Measurements from ENCODE around the gene ARID5B.

Gene ARID5B

DNA sequence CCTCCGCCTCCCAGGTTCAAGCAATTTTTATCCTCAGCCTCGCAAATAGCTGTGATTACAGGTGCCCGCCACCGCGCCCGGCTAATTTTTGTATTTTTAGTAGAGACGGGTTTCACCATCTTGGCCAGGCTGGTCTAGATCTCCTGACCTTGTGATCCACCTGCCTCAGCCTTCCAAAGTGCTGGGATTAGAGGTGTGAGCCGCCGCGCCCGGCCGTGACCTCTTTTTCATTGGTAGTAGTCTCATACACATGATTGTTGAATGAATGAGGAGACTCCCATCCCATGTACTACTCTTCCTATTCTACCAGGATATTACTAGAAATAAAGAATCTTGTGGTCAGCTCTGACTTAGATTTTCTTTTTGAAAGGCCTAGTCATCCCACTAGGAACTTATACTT is 56.8 kb downstream of the ARID5B start:
- Histone ChIP-seq H4K20me1 (ENCODE audit: insufficient read depth, low read length) (no peaks in the 10 kb centered on the region), H3K9me3 (ENCODE audit: insufficient read depth, low read length, severe bottlenecking) (no peaks in the 10 kb centered on the region), H2AFZ (ENCODE audit: low read depth, low read length) (no peak overlapping the region), H3K27ac (ENCODE audit: low read length) (no peak overlapping the region), H3K36me3 (ENCODE audit: insufficient read depth, low read length) (no peaks in the 10 kb centered on the region), H3K4me2 (ENCODE audit: insufficient read depth, low read length) (no peak overlapping the region), H3K79me2 (ENCODE audit: insufficient read depth, low read length) (no peaks in the 10 kb centered on the region), H3K4me3 (ENCODE audit: low read depth in 1 of 2, low read length in 2 of 2) (no peak overlapping the region), H3K27me3 (ENCODE audit: insufficient read depth, low read length, poor library complexity) (no peaks in the 10 kb centered on the region), H3K4me1 (ENCODE audit: insufficient read depth, low read length) (peaks cover 3% of the 10 kb centered on the region; the same call in 1 of the 2 replicates), H3K9ac (ENCODE audit: low read depth, low read length) (no peak overlapping the region)
- no peak for TF ChIP-seq CTCF (IDR thresholded peaks at IDR 0.05; ENCODE audit: borderline replicate concordance, extremely low read depth, low read length, poor library complexity, severe bottlenecking)
- no peak for TF ChIP-seq EZH2 (IDR thresholded peaks at IDR 0.05; ENCODE audit: borderline replicate concordance, low read depth, low read length, severe bottlenecking)
- no peak for DNase-seq
- ATAC-seq (ENCODE audit: insufficient read depth, low read depth): no peak

GRCh38 chr10:61958805-61959204 is 57.3 kb downstream of the ARID5B start:
- H3K9ac ChIP-seq (ENCODE audit: low read depth, low read length): no peak overlapping the region

DNA sequence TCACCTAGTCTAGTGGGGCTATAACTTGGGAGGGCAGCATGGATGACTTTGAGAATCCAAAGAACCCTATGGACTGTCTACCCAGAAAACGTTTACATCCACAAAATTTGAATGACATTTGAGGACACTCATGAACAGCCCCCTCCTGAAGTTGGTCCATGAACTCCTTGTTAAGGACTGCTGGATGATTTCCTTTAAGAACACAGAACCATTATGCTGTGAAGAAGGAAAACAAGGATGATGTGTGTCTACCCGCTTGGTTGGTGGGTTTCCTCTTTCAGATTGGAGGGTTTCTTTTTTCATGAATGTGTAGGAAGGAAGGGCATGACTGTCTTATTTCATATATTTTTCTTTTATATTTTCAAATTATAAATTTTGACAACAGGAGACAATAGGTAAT is 58.3 kb downstream of the ARID5B start:
- Histone ChIP-seq H3K79me2 (ENCODE audit: insufficient read depth, low read length) (no peaks in the 10 kb centered on the region), H2AFZ (ENCODE audit: low read depth, low read length) (no peak overlapping the region), H3K27me3 (ENCODE audit: insufficient read depth, low read length, poor library complexity) (no peaks in the 10 kb centered on the region), H3K36me3 (ENCODE audit: insufficient read depth, low read length) (no peaks in the 10 kb centered on the region), H3K27ac (ENCODE audit: low read length) (no peak overlapping the region), H3K9ac (ENCODE audit: low read depth, low read length) (no peak overlapping the region), H3K4me3 (ENCODE audit: low read depth in 1 of 2, low read length in 2 of 2) (no peak overlapping the region), H3K9me3 (ENCODE audit: insufficient read depth, low read length, severe bottlenecking) (no peaks in the 10 kb centered on the region), H3K4me2 (ENCODE audit: insufficient read depth, low read length) (no peak overlapping the region), H3K4me1 (ENCODE audit: insufficient read depth, low read length) (peaks cover 3% of the 10 kb centered on the region; the same call in 1 of the 2 replicates), H4K20me1 (ENCODE audit: insufficient read depth, low read length) (no peaks in the 10 kb centered on the region)
- no peak for TF ChIP-seq CTCF (IDR thresholded peaks at IDR 0.05; ENCODE audit: borderline replicate concordance, extremely low read depth, low read length, poor library complexity, severe bottlenecking)
- TF ChIP-seq EZH2 (IDR thresholded peaks at IDR 0.05; ENCODE audit: borderline replicate concordance, low read depth, low read length, severe bottlenecking): no peak
- DNase-seq: no peak
- no peak for ATAC-seq (ENCODE audit: insufficient read depth, low read depth)

More at GRCh38 chr10:61958805-61959204, 57.3 kb downstream of the ARID5B start:
- Histone ChIP-seq H3K79me2 (ENCODE audit: insufficient read depth, low read length) (no peaks in the 10 kb centered on the region), H3K27ac (ENCODE audit: low read length) (no peak overlapping the region), H4K20me1 (ENCODE audit: insufficient read depth, low read length) (no peaks in the 10 kb centered on the region), H2AFZ (ENCODE audit: low read depth, low read length) (no peak overlapping the region), H3K9me3 (ENCODE audit: insufficient read depth, low read length, severe bottlenecking) (no peaks in the 10 kb centered on the region), H3K27me3 (ENCODE audit: insufficient read depth, low read length, poor library complexity) (no peaks in the 10 kb centered on the region), H3K4me3 (ENCODE audit: low read depth in 1 of 2, low read length in 2 of 2) (no peak overlapping the region), H3K4me1 (ENCODE audit: insufficient read depth, low read length) (peaks cover 3% of the 10 kb centered on the region; the same call in 1 of the 2 replicates), H3K4me2 (ENCODE audit: insufficient read depth, low read length) (no peak overlapping the region), H3K36me3 (ENCODE audit: insufficient read depth, low read length) (no peaks in the 10 kb centered on the region)
- no peak for TF ChIP-seq CTCF (IDR thresholded peaks at IDR 0.05; ENCODE audit: borderline replicate concordance, extremely low read depth, low read length, poor library complexity, severe bottlenecking)
- TF ChIP-seq EZH2 (IDR thresholded peaks at IDR 0.05; ENCODE audit: borderline replicate concordance, low read depth, low read length, severe bottlenecking): no peak
- no peak for DNase-seq
- no peak for ATAC-seq (ENCODE audit: insufficient read depth, low read depth)
